AG20443 (cell line): ENCODE data around the gene MVB12B.

Source experiments
- DNase-seq: peaks from one replicate; pipeline ENCODE4 v3.0.0; 2012; ENCODE audit warnings: low spot score, mixed read lengths

The MVB12B gene

DNA sequence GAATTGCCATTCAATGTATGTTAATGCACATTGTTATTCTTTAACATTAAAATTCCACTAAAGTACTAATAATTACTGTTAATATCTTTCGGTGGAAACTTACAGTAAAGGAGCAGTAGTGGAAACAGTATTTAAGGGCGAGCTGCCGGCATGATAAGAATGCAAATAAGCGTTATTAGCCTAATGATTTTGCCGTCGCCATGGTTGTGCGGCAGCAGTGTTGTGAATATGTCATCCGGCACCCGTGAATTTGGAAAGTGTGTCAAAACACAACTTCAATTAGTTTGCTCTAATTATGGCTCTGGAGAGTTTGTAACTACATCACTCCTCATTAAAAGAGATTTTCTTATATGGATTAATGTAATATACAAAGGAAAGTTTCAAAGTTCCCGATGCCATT, 81.4 kb downstream of the MVB12B start:
- DNase-seq = no peak

DNA sequence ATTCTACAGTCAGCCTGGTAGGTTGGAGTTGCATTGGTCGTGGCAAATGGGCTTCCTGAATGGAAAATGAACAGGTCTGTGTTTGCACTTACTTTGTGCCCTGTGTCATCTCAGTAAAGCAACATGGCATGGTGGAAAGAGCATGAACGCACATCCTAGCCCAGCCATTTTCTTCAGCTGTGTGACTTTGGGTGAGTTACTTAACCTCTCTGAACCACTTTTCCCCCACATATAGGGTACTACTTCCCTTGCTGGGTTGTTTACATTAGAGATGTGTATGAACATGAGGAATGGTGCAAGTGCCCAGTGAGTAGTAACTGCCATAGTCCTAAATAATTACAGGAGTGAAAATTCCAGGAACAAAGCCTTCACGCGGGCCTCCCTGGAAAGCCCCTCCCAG, 83.6 kb downstream of the MVB12B start:
- DNase-seq = no peak

DNA sequence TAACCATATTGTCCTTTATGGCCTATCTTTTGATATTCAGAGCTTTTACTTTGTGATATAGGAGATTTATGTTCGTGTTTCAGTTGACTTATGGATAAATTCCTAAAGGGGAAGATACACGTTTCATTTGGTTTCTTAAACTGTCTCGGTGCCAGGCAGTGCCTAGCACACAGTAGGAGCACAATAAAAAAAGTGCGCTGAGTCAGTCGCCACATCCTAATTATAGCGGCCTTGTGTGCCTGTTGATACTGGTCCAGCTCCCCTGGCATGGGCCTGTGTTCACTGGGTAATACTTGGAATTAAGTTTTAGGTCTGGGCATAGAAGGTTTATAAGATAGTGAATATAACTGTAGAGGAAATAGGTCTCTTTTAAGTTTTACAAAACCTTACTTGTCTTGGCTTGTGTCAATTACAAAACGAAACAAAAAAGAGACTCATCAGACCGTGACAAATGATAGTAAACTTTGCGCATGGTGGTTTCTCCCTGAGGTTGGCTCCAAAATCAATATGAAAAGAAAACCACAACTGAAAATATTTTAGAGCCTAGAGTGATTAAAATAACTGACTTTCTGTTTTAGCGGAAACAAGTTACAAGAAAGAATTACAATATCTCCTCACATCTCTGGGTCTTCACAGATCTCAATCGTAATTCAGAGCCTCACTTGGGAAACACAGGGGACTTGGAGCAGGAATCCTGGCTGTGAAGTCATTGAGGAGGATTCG, 84.8 kb downstream of the MVB12B start:
- peak; percentile 53 for DNase-seq

GRCh38 chr9:126411948-126412284, 85.3 kb downstream of the MVB12B start:
- no peak for DNase-seq

DNA sequence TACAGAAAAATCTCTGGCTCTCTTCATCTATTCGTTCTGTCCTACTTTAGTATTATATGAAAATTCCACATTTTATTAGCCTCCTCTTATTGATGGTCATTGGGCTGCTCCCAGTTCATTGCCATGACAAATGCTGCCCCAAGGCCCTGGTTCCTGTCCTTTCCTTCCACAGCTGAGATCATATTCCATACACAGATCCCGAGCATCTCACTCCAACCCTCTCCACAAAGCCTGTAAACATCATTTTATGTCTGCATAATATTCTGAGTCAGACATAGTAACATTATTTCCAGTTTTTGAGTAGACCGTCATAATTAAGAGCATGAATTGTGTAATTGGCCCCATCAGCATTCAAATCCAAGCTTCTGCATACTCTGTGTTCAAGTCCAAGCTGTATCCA, 86.3 kb downstream of the MVB12B start:
- no peak for DNase-seq

- no peak for DNase-seq
These were observed 86.9 kb downstream of the MVB12B start for GRCh38 chr9:126413391-126414068.

DNA sequence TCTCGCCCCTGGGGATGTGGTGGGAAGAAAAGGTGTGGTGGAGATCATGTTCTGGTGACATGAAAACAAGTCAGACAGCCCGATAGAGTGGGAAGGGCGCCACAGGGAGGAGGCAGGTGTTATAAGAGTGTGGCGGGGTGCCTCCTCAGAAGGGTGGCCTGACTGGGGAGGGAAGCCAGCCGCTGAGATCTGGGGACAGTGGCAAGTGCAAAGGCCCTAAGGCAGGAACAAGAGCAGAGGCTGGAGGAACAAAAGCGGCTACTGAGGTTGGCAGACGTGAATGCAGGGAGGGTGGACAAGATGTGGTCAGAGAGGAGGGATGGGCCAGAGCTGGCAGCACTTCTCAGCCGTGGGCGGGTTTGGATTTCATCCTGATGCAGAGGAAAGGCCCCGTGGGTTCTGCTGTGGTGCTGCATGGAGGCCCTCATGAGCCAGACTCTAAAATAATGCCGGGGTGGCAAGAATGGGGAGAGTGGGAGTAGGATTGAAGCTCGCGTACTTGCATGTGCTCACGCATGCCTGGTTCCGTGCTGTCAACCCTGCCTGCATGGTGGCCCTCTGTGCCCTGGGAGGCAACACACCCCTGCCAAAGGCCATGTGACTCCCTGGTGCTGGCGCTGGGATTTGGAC, 89.2 kb downstream of the MVB12B start:
- no peak for DNase-seq

DNA sequence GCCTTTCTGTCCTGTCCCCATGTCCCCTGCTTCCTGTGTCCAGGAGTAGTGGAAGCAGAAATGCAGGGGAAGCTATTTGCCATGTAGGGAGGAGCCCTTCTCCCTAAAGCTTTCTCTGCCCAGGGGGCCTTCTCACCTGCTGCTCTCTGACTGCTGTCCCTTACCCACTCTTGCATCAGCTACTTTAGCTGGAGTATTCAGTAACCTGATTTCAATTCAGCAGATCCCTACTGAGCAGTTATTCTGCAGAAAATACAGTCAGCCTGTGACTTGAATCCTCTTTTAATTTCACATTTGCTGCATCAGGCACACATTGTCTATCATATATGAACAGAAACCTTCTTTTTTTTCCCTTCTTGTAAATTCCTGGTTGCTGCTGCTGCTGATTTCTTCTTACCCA, 90.4 kb downstream of the MVB12B start:
- no peak for DNase-seq

DNA sequence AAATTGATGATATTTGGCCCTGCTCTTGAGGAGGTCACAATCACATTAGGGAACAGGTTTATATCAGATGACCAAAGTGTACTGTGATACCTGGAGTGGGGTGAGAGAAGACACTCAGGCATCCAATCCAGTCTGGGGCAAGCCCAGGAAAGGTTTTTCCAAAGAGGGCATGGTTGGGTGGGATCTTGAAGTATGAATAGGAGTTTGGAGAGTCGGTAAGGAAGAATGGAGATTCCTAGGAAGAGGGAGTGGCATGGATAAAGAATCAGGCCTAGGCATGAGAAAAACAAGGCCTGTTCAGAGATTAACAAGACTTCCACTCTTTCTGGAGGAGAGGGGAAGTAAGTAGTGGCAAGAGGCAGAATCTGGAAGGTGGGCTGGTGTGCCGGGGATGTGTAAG, 91.1 kb downstream of the MVB12B start:
- DNase-seq = no peak

DNA sequence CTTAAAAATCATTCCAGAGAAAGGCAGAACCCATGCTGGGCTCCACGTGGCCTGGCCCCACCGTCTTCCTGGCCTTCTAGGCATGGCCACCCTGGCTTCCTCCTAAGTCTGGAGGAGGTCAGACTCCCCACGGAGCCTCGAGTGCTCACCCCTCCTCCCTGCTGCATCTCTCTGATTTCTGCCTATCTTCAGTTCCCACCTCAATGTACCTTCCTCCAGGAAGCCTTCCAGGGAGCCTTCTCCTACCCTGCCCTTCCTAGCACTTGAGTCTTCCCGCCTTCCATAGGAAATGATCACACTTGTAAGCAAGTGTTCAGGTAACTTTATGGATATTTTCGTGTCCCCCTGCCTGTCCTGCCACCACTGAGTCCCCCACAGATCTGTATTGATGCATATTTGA, 92.0 kb downstream of the MVB12B start:
- no peak for DNase-seq

DNA sequence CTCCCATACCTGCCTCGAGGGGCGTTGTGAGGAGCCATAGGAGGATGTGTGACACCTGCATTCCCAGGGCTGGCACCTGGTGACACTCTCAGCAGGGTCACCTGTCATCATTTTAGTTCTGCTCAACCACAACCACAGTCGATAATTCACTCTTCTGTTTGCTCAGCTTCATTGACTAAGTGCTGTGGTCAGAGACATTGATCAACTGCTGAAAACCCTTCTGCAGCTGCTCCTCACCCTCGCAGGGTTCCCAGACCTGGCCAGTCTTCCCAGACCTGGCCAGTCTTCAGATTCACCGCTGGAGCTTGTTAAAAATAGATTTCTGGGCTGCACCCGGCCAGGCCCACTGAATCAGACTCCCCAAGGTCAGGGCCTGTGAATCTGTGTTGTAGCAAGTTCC, 92.8 kb downstream of the MVB12B start:
- DNase-seq = no peak

GRCh38 chr9:126420135-126420534, 93.5 kb downstream of the MVB12B start:
- DNase-seq = no peak

DNA sequence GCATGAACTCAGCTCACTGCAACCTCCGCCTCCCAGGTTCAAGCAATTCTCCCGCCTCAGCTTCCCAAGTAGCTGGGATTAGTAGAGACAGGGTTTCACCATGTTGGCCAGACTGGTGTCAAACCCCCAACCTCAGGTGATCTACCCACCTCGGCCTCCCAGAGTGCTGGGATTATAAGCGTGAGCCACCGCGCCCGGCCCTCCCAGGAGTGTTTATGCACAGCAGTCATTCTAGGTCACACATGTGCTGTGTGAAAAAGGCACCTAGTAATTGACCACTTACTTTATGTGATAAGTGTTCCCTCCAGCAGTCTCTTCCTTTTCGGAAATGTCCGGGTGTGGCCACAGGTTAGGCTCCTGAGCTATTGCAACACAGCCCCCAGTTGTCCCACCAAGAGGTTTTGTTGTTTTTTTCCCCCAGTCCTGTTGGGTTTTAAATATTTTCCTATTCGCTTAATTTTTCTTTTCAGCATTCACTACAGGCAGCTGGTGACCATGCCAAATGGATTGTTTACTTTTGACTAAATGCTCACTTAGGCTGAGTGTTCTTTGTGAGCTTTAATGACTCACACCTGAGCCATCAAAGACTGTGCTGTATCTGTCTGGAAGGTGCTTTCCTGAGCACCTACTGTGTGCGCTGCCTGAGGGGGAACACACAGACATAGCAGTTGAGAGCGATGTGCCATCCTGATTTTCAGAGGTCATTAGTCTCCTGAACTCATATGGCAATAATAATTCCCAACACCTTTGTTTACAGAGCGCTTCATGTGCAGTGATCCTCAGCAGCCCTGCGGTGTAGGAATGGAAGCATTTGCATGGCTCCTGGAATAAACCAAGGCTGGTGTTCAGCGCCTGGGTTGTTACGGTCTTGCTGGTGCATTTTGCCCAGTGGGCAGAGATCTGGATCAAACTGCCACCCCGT, 94.3 kb downstream of the MVB12B start:
- no peak for DNase-seq

GRCh38 chr9:126421567-126422428, 95.2 kb downstream of the MVB12B start:
- DNase-seq = no peak

GRCh38 chr9:126423142-126423915, 96.7 kb downstream of the MVB12B start:
- DNase-seq = no peak

- DNase-seq = no peak
These were observed 97.2 kb downstream of the MVB12B start for GRCh38 chr9:126423916-126424185.

DNA sequence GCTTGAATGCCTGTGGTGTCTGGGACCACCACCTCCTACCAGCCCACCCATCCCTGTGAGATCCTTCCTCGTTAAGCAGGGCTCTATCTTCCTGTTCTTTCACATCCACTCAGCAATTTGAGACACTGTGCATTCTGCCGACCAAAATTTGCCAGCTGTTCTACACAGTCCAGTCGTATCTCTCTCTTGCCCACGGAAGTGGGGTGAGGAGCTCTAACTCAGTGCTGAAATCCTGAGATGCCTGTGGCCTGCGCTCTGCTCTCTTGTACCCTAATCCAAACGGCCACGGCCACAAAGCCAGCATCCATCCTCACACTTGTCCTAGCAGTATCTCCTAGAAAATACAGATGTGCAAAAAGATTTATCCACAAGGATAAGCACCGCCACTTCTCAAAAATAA, 97.9 kb downstream of the MVB12B start:
- DNase-seq = no peak

DNA sequence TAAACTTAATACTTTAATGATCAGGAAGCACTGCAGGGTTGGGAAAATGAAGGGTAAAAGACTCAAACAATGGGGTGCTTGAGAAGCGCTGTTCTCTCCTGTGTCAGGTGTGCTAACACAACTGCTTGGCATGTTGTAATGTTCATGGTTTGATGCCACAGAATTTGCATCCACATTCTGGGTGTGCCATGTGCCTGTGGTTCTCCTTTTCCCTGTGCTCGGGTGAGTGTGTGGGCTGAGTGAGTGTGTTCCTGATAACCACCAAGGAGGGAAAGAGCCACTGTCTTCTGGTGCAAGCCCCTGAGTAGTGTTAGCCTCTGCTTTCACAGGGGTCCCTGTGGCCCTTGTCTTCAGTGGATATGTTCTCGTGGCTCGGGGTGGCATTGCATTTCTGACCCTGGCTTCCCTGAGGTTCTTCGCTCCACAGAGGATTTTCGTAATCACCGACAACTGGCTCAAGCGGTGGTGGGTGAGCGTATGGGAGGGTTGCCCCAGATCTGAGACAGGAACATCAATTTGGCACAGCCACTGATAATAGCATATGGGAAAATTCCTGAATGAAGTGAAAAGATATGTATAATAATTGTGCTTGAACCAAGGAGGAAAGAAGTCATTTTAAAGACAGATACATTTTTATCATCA, 102.0 kb downstream of the MVB12B start:
- no peak for DNase-seq

DNA sequence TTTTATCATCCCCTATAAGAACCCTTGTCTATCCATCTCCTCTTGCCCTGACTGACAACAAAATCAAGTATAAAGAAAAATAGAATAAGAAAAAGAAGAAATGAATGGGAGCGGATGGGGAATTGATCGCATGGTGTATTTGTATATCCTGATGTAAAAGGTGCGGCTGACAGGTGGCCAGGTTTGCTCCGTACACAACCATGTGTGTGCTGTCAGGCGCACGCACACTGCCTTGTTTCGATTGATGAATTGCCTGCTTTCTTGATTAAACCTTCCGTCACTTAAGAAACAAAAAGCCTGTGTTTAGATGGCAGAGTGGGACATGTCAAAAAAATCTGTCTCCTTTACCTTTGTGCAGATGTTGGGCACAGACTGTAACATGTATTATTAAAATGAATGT, 102.6 kb downstream of the MVB12B start:
- DNase-seq = no peak

- DNase-seq = no peak
These were observed 103.5 kb downstream of the MVB12B start for GRCh38 chr9:126430124-126430523.
